Keratinocyte (primary cell): ENCODE results near the gene CYP4V2. TPM values are rescaled to one million over a fixed set of nuclear protein-coding genes. Genes with fewer than 3 reads are reported as not detected.
A peak's percentile ranks its signal among the peaks of the same experiment; 100 is the strongest.

Source experiments
- DNase-seq: peaks from one replicate; pipeline ENCODE4 v3.0.0-alpha.2; 2011; ENCODE audit warnings: low read depth, missing footprints, low spot score
- FAIRE-seq: peaks from 2 replicates; lab custom pipeline; 2011; peaks lifted over from hg19 to GRCh38; lab: Jason Lieb, UNC
- H2AFZ ChIP-seq: 2 replicates; pipeline ENCODE4 v1.6.0; 2012; ENCODE audit warnings: low read length, control low read depth, inconsistent platforms; ENCODE audit not compliant: control insufficient read depth
- H3K27ac ChIP-seq: 2 replicates; pipeline ENCODE4 v1.5.1; 2011; ENCODE audit warnings: low read length; ENCODE audit not compliant: control insufficient read depth, insufficient read depth
- H3K27me3 ChIP-seq: 3 replicates; pipeline ENCODE4 v1.6.0; 2011; ENCODE audit warnings: low read length; ENCODE audit not compliant: control insufficient read depth, insufficient read depth; ENCODE audit errors: extremely low read depth
- H3K36me3 ChIP-seq, 2 experiments: 2 replicates in 1 of 2; 3 replicates in 1 of 2; pipeline ENCODE4 v1.5.1; 2011; ENCODE audit warnings: low read length in 2 of 2, mild to moderate bottlenecking in 1 of 2; ENCODE audit not compliant: control insufficient read depth in 2 of 2, insufficient read depth in 2 of 2; ENCODE audit errors: extremely low read depth in 1 of 2
- H3K4me1 ChIP-seq: 3 replicates; pipeline ENCODE4 v1.5.1; 2011; ENCODE audit warnings: low read length; ENCODE audit not compliant: control insufficient read depth, insufficient read depth; ENCODE audit errors: extremely low read depth
- H3K4me2 ChIP-seq: 3 replicates; pipeline ENCODE4 v1.6.0; 2011; ENCODE audit warnings: low read depth, low read length; ENCODE audit not compliant: control insufficient read depth, insufficient read depth; ENCODE audit errors: extremely low read depth
- H3K4me3 ChIP-seq, 3 experiments: fragments of 200-600 bp in 1 of 3; sonication (generic) in 1 of 3; 2 replicates in 2 of 3; 3 replicates in 1 of 3; pipeline ENCODE4 v1.5.1; 2011 to 2016; ENCODE audit warnings: low read length in 3 of 3, mild to moderate bottlenecking in 3 of 3, control low read depth in 2 of 3, inconsistent platforms in 1 of 3, low read depth in 1 of 3, mixed read lengths in 1 of 3, mixed run types in 1 of 3, moderate library complexity in 1 of 3; ENCODE audit not compliant: control insufficient read depth in 2 of 3, insufficient read depth in 2 of 3; ENCODE audit errors: extremely low read depth in 1 of 3
- H3K79me2 ChIP-seq: 2 replicates; pipeline ENCODE4 v1.6.0; 2012; ENCODE audit warnings: low read length; ENCODE audit not compliant: control insufficient read depth, insufficient read depth
- H3K9ac ChIP-seq: 3 replicates; pipeline ENCODE4 v1.6.0; 2011; ENCODE audit warnings: low read length; ENCODE audit not compliant: control insufficient read depth, insufficient read depth; ENCODE audit errors: extremely low read depth
- H3K9me1 ChIP-seq: 3 replicates; pipeline ENCODE4 v1.6.0; 2011; ENCODE audit warnings: low read length; ENCODE audit not compliant: control insufficient read depth, insufficient read depth; ENCODE audit errors: extremely low read depth
- H3K9me3 ChIP-seq: 2 replicates; pipeline ENCODE4 v1.5.1; 2012; ENCODE audit warnings: low read depth, low read length; ENCODE audit not compliant: control insufficient read depth
- H4K20me1 ChIP-seq: 3 replicates; pipeline ENCODE4 v1.6.0; 2011; ENCODE audit warnings: low read length; ENCODE audit not compliant: control insufficient read depth, insufficient read depth; ENCODE audit errors: extremely low read depth
- CTCF ChIP-seq, 3 experiments: IDR thresholded peaks in 1 of 3; conservative IDR thresholded peaks in 1 of 3; optimal IDR thresholded peaks in 1 of 3; 2 replicates in 2 of 3; 3 replicates in 1 of 3; pipeline versions ENCODE3 to v1.5.1; 2011; ENCODE audit warnings: low read length in 3 of 3, mild to moderate bottlenecking in 3 of 3, moderate library complexity in 2 of 3, control low read depth in 1 of 3, inconsistent platforms in 1 of 3; ENCODE audit not compliant: insufficient read depth in 2 of 3; ENCODE audit errors: extremely low read depth in 1 of 3
- EZH2 ChIP-seq: IDR thresholded peaks from one replicate; pipeline ENCODE4 v1.6.1; 2012; ENCODE audit warnings: inconsistent platforms, mild to moderate bottlenecking, low read length, moderate library complexity
- dilution Hi-C: fragments of 300-500 bp; cut with MboI; formaldehyde crosslinking; loops from one replicate; pipeline ENCODE4 v1.7.0; 2020; ENCODE audit warnings: low sequenced_read_pairs; ENCODE audit not compliant: extremely low pct_ligation_motif_present
- polyA plus RNA-seq, 5 experiments: library from polyadenylated mRNA; depleted of rRNA in 3 of 5; stranded (reverse) in 3 of 5; stranded (forward) in 1 of 5; unstranded in 1 of 5; fragments of >200 nt; gene quantifications; 1 replicate in 1 of 5; 2 replicates in 3 of 5; 3 replicates in 1 of 5; pipeline versions ENCODE4 v1.2.1 to v1.2.3, GENCODE V29; 2011 to 2012; ENCODE audit warnings: missing spikeins in 2 of 5, low read depth in 1 of 5, low replicate concordance in 1 of 5

CYP4V2 gene
- polyA plus RNA-seq, 1 donor (not counting 4 experiments of a cell fraction or from before 2014, with no cell fraction given): 8.8 TPM

GRCh38 chr4:186144946-186145569, 46.3 kb upstream of the CYP4V2 start:
- dilution Hi-C loops: no loop called here
- H3K9ac ChIP-seq: peak overlapping the region; percentile 33
- FAIRE-seq: no peak

GRCh38 chr4:186146458-186146857, 44.9 kb upstream of the CYP4V2 start:
- DNase-seq (no peak), FAIRE-seq (no peak)
- dilution Hi-C loops: no loop called here
- no peak for TF ChIP-seq EZH2
- no peak for TF ChIP-seq CTCF (optimal IDR thresholded peaks at IDR 0.05 in 1 of 3, IDR thresholded peaks at IDR 0.05 in 1 of 3, conservative IDR thresholded peaks at IDR 0.05 in 1 of 3; ENCODE audit: extremely low read depth in 1 of 3, insufficient read depth in 2 of 3, low read length in 3 of 3)
- peaks cover 2% of the 10 kb centered on the region for H3K4me1 ChIP-seq
- peaks cover 8% of the 10 kb centered on the region for H3K27me3 ChIP-seq
- H3K9me3 ChIP-seq: no peaks in the 10 kb centered on the region
- H3K4me3 ChIP-seq: no peak overlapping the region
- no peaks in the 10 kb centered on the region for H3K79me2 ChIP-seq
- no peak overlapping the region for H3K9ac ChIP-seq
- H3K27ac ChIP-seq: no peak overlapping the region
- H3K9me1 ChIP-seq: no peaks in the 10 kb centered on the region
- H3K36me3 ChIP-seq: no peaks in the 10 kb centered on the region
- H4K20me1 ChIP-seq: no peaks in the 10 kb centered on the region
- no peak overlapping the region for H3K4me2 ChIP-seq
- no peak overlapping the region for H2AFZ ChIP-seq

More at GRCh38 chr4:186144946-186145569, 46.3 kb upstream of the CYP4V2 start:
- TF ChIP-seq CTCF (optimal IDR thresholded peaks at IDR 0.05 in 1 of 3, IDR thresholded peaks at IDR 0.05 in 1 of 3, conservative IDR thresholded peaks at IDR 0.05 in 1 of 3; ENCODE audit: extremely low read depth in 1 of 3, insufficient read depth in 2 of 3, low read length in 3 of 3) (no peak), EZH2 (peak; percentile 55)
- H3K4me1 ChIP-seq: peaks cover 2% of the 10 kb centered on the region
- peak overlapping the region; percentile 37 to 52 (median 40) for H3K4me3 ChIP-seq
- H2AFZ ChIP-seq: peak overlapping the region; percentile 39
- H3K9me3 ChIP-seq: no peaks in the 10 kb centered on the region
- H3K79me2 ChIP-seq: no peaks in the 10 kb centered on the region
- peaks cover 8% of the 10 kb centered on the region for H3K27me3 ChIP-seq
- DNase-seq: no peak
- no peaks in the 10 kb centered on the region for H3K36me3 ChIP-seq
- H4K20me1 ChIP-seq: no peaks in the 10 kb centered on the region
- no peak overlapping the region for H3K27ac ChIP-seq
- H3K9me1 ChIP-seq: no peaks in the 10 kb centered on the region
- H3K4me2 ChIP-seq: peak overlapping the region; percentile 63
